ENCODE measurements around the gene SLC35F5. TPM values are rescaled to one million over a fixed set of nuclear protein-coding genes. Genes with fewer than 3 reads are reported as not detected.
"Not testable (repeated sequence)": the region's sequence is repeated elsewhere in the genome, so short reads cannot be mapped to it uniquely, and the experiment has no call there.

The SLC35F5 gene
- total and polyA plus RNA-seq, 7 donors = 11.6 to 59.7 (median 54.2) TPM

DNA sequence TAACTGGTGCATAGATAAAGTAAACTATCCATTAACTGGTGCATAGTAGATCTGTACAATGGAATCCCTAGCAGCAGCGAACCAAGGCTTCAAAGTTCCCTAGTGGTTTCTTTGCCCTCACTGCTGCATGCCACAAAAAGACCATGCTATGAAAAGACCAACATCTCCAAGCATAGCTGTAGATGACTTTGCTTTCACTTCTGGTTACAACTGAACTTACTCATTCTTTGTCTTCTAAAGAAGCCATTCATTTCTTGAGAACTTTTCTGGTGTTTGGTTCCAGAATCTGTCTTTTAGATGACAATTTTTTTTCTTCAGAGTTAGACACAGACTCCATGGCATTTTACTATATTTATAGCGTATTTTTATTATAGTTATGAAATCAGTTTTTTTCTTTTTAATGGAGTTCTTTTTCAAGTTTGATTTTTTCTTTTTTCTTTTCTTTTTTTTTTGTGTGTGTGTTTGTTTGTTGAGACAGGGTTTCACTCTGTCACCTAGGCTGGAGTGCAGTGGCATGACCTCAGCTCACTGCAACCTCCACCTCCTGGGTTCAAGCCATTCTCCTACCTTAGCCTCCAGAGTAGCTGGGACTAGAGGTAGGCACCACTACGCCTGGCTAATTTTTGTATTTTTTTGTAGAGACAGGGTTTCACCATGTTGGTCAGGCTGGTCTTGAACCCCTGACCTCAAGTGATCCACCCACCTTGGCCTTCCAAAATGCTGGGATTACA, 63.6 kb downstream of the SLC35F5 start:
- DNase-seq = no peak
- TF ChIP-seq, protein P1, sequence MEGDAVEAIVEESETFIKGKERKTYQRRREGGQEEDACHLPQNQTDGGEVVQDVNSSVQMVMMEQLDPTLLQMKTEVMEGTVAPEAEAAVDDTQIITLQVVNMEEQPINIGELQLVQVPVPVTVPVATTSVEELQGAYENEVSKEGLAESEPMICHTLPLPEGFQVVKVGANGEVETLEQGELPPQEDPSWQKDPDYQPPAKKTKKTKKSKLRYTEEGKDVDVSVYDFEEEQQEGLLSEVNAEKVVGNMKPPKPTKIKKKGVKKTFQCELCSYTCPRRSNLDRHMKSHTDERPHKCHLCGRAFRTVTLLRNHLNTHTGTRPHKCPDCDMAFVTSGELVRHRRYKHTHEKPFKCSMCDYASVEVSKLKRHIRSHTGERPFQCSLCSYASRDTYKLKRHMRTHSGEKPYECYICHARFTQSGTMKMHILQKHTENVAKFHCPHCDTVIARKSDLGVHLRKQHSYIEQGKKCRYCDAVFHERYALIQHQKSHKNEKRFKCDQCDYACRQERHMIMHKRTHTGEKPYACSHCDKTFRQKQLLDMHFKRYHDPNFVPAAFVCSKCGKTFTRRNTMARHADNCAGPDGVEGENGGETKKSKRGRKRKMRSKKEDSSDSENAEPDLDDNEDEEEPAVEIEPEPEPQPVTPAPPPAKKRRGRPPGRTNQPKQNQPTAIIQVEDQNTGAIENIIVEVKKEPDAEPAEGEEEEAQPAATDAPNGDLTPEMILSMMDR (IDR thresholded peaks at IDR 0.05) = no peak
- TF ChIP-seq POLR2A (IDR thresholded peaks at IDR 0.05) (no peak), EP300 (IDR thresholded peaks at IDR 0.05) (no peak), POLR2AphosphoS5 (IDR thresholded peaks at IDR 0.05) (no peak)
- Histone ChIP-seq H3K27me3 (no peaks in the 10 kb centered on the region), H3K36me3 (no peaks in the 10 kb centered on the region), H3K4me1 (no peaks in the 10 kb centered on the region), H3K9me3 (no peaks in the 10 kb centered on the region), H3K4me3 (no peak overlapping the region), H3K27ac (no peak overlapping the region)
- 71 to 74% methylated on average over 3 of the region's 3 CpGs for WGBS, 2 donors
- intact Hi-C loops (cut with DNase I) = no loop called here

- H3K36me3 ChIP-seq; intact Hi-C loops (cut with DNase I); H3K4me3 ChIP-seq; H3K27me3 ChIP-seq; H3K4me1 ChIP-seq; H3K27ac ChIP-seq; H3K9me3 ChIP-seq; DNase-seq: not testable (repeated sequence)
- 63 to 71% methylated on average over 3 of the region's 3 CpGs for WGBS, 2 donors
Observed at GRCh38 chr2:113690871-113691270, 65.6 kb downstream of the SLC35F5 start.

GRCh38 chr2:113686537-113686936, 69.9 kb downstream of the SLC35F5 start:
- no peak for DNase-seq
- 88% methylated on average over 2 of the region's 2 CpGs for WGBS, 2 donors
- Histone ChIP-seq H3K27me3 (no peaks in the 10 kb centered on the region), H3K36me3 (no peaks in the 10 kb centered on the region), H3K4me1 (no peaks in the 10 kb centered on the region), H3K27ac (no peak overlapping the region), H3K4me3 (no peak overlapping the region), H3K9me3 (no peaks in the 10 kb centered on the region)
- intact Hi-C loops (cut with DNase I) = no loop called here
- TF ChIP-seq, protein P1 (IDR thresholded peaks at IDR 0.05) = no peak
- no peak for TF ChIP-seq POLR2A (IDR thresholded peaks at IDR 0.05)
- no peak for TF ChIP-seq POLR2AphosphoS5 (IDR thresholded peaks at IDR 0.05)
- TF ChIP-seq EP300 (IDR thresholded peaks at IDR 0.05) = no peak

DNA sequence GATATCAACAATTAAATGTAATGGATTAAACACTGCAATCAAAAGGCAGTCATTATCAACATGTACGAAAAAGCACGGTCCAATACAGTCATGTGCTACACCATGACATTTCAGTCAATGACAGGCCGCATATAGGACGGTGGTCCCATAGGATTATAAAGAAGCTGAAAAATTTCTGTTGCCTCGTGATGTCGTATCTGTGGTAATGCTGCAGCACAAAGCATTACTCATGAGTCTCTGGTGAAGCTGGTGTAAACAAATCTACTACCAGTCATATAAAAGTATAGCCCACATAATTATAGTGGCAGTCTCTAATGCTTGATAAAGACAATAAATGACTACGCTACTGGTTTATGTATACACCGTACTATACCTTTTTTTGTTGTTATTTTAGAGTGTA, 71.0 kb downstream of the SLC35F5 start:
- H3K9me3 ChIP-seq = no peaks in the 10 kb centered on the region
- 91 to 93% methylated on average over 8 of the region's 8 CpGs for WGBS, 2 donors
- no peaks in the 10 kb centered on the region for H3K27me3 ChIP-seq
- intact Hi-C loops (cut with DNase I) = no loop called here
- H3K4me3 ChIP-seq = no peak overlapping the region
- H3K27ac ChIP-seq = no peak overlapping the region
- TF ChIP-seq, protein P1 (IDR thresholded peaks at IDR 0.05) = no peak
- no peak for TF ChIP-seq POLR2A (IDR thresholded peaks at IDR 0.05)
- no peak for TF ChIP-seq EP300 (IDR thresholded peaks at IDR 0.05)
- TF ChIP-seq POLR2AphosphoS5 (IDR thresholded peaks at IDR 0.05) = no peak
- DNase-seq = no peak
- no peaks in the 10 kb centered on the region for H3K4me1 ChIP-seq
- no peaks in the 10 kb centered on the region for H3K36me3 ChIP-seq

- DNase-seq = no peak
- WGBS, 2 donors = 88 to 95% methylated on average over 8 of the region's 8 CpGs
Observed at GRCh38 chr2:113679457-113679856, 77.0 kb downstream of the SLC35F5 start.

More at GRCh38 chr2:113679457-113679856, 77.0 kb downstream of the SLC35F5 start:
- intact Hi-C loops (cut with DNase I) = no loop called here
- H3K9me3 ChIP-seq = no peaks in the 10 kb centered on the region
- no peak overlapping the region for H3K4me3 ChIP-seq
- no peaks in the 10 kb centered on the region for H3K4me1 ChIP-seq
- TF ChIP-seq POLR2AphosphoS5 (IDR thresholded peaks at IDR 0.05) = no peak
- TF ChIP-seq, protein P1 (IDR thresholded peaks at IDR 0.05) = no peak
- no peak overlapping the region for H3K27ac ChIP-seq
- no peaks in the 10 kb centered on the region for H3K36me3 ChIP-seq
- H3K27me3 ChIP-seq = no peaks in the 10 kb centered on the region

Measured in sigmoid colon (tissue), 7 donors.